Measurements from ENCODE around the gene GRWD1. TPM values are rescaled to one million over a fixed set of nuclear protein-coding genes. Genes with fewer than 3 reads are reported as not detected.

The GRWD1 gene
- total RNA-seq, 1 donor from 2014 or later, result 31.9 TPM

GRCh38 chr19:48433337-48433736 lies 12.4 kb upstream of the GRWD1 start:
- no peaks in the 10 kb centered on the region for H3K27me3 ChIP-seq (ENCODE audit: control insufficient read depth, insufficient read depth, low read length)
- no peak for FAIRE-seq
- no peak for DNase-seq (ENCODE audit: low read depth)
- H3K36me3 ChIP-seq (ENCODE audit: control insufficient read depth, insufficient read depth, low read length), result no peaks in the 10 kb centered on the region
- no peak for TF ChIP-seq CTCF (IDR thresholded peaks at IDR 0.05; ENCODE audit: insufficient read depth, low read length, severe bottlenecking)
- no peak overlapping the region for H3K4me3 ChIP-seq (ENCODE audit: low read depth, low read length)

- no peaks in the 10 kb centered on the region for H3K36me3 ChIP-seq (ENCODE audit: control insufficient read depth, insufficient read depth, low read length)
- H3K27me3 ChIP-seq (ENCODE audit: control insufficient read depth, insufficient read depth, low read length), result peaks cover 1% of the 10 kb centered on the region
- no peak for FAIRE-seq
- no peak overlapping the region for H3K4me3 ChIP-seq (ENCODE audit: low read depth, low read length)
- no peak for TF ChIP-seq CTCF (IDR thresholded peaks at IDR 0.05; ENCODE audit: insufficient read depth, low read length, severe bottlenecking)
- no peak for DNase-seq (ENCODE audit: low read depth)
Measured at GRCh38 chr19:48436586-48436985, 9.2 kb upstream of the GRWD1 start.

GRCh38 chr19:48441360-48442050 lies 4.3 kb upstream of the GRWD1 start:
- FAIRE-seq (no peak), DNase-seq (ENCODE audit: low read depth) (no peak)
- no peak for TF ChIP-seq CTCF (IDR thresholded peaks at IDR 0.05; ENCODE audit: insufficient read depth, low read length, severe bottlenecking)
- Histone ChIP-seq H3K36me3 (ENCODE audit: control insufficient read depth, insufficient read depth, low read length) (no peaks in the 10 kb centered on the region), H3K4me3 (ENCODE audit: low read depth, low read length) (no peak overlapping the region), H3K27me3 (ENCODE audit: control insufficient read depth, insufficient read depth, low read length) (peaks cover 5% of the 10 kb centered on the region)

GRCh38 chr19:48442116-48443035 lies 3.4 kb upstream of the GRWD1 start:
- Histone ChIP-seq H3K27me3 (ENCODE audit: control insufficient read depth, insufficient read depth, low read length) (peaks cover 5% of the 10 kb centered on the region), H3K36me3 (ENCODE audit: control insufficient read depth, insufficient read depth, low read length) (no peaks in the 10 kb centered on the region), H3K4me3 (ENCODE audit: low read depth, low read length) (no peak overlapping the region)
- no peak for FAIRE-seq
- DNase-seq (ENCODE audit: low read depth), result no peak
- TF ChIP-seq CTCF (IDR thresholded peaks at IDR 0.05; ENCODE audit: insufficient read depth, low read length, severe bottlenecking), result no peak

- no peak for TF ChIP-seq CTCF (IDR thresholded peaks at IDR 0.05; ENCODE audit: insufficient read depth, low read length, severe bottlenecking)
- Histone ChIP-seq H3K36me3 (ENCODE audit: control insufficient read depth, insufficient read depth, low read length) (peaks cover 2% of the 10 kb centered on the region), H3K27me3 (ENCODE audit: control insufficient read depth, insufficient read depth, low read length) (peaks cover 5% of the 10 kb centered on the region), H3K4me3 (ENCODE audit: low read depth, low read length) (no peak overlapping the region)
- DNase-seq (ENCODE audit: low read depth) (no peak), FAIRE-seq (no peak)
Measured at GRCh38 chr19:48443256-48443655, 2.5 kb upstream of the GRWD1 start.
